ENCODE data around the gene RBM4B.
A peak's percentile ranks its signal among the peaks of the same experiment; 100 is the strongest.
"Not testable (repeated sequence)": the region's sequence is repeated elsewhere in the genome, so short reads cannot be mapped to it uniquely, and the experiment has no call there.

Gene RBM4B, protein sequence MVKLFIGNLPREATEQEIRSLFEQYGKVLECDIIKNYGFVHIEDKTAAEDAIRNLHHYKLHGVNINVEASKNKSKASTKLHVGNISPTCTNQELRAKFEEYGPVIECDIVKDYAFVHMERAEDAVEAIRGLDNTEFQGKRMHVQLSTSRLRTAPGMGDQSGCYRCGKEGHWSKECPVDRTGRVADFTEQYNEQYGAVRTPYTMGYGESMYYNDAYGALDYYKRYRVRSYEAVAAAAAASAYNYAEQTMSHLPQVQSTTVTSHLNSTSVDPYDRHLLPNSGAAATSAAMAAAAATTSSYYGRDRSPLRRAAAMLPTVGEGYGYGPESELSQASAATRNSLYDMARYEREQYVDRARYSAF

DNA sequence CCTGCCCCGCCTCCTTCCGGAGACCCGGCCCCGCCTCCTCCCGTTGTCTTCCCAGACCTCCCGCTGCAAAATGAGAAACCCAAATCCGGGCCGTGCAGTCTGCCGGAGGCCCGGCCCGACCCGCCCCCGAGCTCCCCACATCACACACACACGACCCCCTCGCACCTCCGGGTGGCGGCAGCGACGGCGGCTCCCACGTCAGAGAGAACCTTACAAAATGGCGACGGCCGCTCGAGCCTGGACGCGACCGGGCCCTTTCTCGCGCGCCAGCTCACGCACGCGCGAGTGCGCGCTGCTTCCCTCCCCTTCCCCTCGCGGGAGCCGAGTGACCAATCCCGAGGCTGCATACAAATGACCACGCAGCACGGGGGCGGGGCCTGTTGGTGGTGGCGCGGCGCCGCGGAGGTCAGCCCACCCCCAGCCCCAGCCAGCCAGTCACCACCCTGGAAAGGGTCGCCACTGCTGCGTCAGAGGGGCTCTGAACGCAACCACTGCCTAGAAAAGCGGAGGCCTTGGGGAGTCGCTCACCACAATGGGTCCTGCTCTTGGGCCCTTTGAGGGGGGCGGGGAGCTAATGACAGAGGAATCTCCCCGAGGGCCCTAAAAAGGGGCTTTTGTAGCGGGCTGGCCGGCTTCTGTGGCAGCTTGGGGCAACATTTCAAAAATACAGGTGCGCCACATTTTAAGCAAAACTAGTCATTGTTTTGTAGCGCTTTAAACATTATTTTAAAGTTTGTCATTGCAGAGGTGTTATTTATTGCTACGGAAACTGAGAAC lies at the start of gene RBM4B:
RBM4B (minus strand) TSS at position 289 of the 777 bp plus-strand sequence. CDS start 808 bp downstream, outside the sequence.
- peak; percentile 87 to 90 for DNase-seq

DNA sequence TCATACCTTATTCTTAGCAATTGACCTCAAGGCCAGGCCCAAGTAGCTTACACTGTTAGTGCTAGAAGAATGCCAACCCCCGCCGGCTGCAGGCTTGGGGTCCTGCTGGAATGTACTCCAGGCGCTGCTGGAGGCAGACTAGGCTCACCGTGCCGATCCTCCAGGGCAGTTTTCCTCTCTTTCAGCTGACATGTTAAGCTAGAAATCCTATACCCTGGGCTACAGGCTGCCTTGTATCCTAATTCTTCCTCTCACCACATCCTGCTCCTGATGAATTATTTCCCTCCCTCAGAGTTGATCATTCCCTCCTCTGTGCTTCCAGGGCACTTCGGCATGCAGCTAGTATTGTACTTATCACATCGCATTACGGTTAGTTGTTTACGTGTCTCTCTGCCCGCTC lies 48.0 kb upstream of the RBM4B start:
- no peak for DNase-seq

DNA sequence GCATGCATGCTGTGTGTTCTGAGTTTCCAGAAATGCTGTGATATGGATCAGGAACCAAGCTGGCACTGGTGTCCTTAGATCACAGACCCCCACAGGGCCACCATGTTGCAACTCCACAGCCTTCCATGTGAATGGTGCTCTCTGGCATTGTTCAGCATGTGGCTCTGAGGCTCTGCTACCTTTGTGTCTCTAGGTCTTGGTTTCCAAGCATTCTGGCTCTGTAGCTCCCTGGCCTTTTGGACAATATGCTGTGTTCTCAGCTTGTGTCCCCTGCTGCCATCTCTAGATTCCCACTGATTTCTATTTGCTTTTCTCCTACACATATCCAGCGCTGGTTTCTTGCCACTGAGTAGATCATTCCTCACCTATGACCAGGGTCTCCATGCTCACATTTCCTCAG lies 47.4 kb upstream of the RBM4B start:
- DNase-seq: no peak

DNA sequence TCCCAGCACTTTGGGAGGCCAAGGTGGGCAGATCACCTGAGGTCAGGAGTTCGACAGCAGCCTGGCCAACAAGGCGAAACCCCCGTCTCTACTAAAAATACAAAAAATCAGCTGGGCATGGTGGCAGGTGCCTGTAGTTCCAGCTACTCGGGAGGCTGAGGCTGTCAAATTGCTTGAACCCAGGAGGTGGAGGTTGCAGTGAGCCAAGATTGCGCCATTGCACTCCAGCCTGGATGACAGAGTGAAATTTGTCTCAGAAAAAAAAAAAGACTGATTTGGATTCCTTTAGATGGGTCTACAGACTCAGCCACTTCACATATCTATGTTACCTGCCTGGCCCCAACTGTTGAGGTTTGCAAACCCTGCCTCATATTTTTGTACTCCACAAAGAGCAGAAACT lies 46.5 kb upstream of the RBM4B start:
- DNase-seq: not testable (repeated sequence)

DNA sequence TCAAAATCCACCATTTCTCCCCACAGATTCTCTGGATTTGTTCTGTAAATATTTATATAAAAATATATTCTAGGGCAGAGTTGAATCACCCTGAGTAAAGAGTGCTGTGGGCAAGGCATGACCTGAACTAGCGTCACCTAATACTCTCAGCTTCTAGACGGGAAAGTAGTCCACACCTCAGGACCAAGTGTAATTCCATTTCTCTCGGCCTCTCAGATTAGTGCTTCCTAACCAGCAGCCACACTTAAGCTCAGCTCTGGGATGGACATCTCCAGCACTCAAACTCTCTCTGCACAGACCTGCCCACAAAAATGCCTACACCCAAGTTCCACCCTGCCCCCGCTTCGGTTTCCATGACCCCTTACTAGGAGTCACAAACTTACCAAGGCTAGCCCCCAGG lies 46.0 kb upstream of the RBM4B start:
- no peak for DNase-seq

DNA sequence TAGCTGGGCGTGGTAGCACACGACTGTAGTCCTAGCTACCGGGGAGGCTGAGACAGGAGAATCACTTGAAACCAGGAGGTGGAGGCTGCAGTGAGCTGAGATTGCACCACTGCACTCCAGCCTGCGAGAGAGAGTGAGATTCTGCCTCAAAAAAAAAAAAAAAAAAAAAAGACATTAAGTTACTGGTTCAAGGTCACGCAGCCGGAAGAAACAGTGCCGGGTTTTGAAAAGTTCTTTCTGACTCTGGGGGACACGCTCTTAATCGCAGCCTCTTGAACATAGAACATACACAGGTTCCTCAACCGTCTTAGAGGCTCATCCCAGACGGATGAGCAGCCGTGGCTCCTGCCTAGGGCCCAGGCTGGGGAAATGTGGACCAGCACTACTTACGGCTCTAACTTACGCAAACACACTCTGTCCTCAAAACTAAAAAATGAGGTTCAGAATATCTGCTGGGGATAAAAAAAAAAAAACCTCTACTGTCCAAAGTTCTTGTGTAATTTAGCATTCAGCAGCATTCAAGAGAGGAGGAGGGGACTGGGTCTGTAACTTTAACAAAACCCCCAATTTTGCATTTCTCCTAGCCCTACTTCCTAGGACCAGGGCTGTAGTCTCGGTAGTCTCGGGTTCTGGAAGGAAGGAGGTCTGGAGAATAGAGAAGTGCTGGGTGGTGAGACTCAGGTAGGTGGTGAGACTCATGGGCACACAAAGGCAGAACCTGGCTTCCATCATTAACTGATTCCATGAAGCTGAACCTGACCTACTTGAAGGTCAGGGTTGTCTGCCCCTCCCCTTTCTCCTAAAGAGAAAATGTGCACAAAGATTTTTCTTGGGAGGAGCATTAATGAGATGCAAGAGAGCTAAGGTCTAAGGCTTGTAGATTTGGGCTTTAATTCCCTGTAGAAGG lies 45.3 kb upstream of the RBM4B start:
- no peak for DNase-seq

DNA sequence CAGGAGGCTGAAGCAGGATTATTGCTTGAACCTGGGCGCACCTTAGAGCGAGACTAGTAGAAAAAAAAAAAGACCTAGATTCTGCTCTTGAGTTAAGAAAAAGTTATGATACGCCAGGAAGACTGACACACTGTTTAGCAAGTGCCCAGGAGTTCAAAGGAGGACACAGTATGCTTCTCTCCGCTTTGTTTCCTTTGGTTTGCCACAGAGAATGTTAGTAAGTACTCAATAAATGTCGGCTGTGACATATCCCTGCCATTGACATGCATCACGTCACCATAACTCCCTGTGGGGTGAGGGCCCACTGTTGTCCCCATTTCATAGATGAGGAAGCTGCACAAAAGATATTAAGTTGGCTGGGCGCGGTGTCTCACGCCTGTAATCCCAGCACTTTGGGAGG lies 44.3 kb upstream of the RBM4B start:
- DNase-seq: no peak

DNA sequence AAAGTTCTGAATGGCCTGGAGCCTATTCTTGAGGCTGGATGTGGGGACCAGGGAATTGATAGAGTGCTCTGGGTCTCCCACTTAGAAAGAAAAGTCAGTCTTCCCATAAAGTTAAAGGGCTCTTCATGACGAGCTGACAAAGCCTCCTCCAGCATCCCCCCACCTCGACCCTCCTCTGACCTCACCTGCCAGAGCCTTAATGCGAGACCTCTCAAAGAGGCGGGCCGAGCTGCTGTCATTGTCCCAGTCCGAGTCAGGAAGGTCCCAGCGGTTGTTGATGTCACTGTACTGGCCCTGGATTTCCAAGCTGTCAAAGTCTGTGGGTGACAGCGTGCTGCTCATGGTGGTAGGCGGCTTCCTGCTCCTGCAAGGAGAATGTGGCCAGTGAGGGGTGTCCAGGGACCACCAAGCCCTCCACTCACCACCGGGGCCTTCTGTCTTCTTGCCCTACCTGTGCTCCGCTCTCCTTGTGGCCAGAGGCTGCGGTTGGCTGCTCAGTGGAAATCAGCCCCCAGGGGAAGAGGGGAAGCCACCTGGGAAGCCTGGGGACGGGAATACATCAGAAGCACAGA lies 43.3 kb upstream of the RBM4B start:
- DNase-seq: no peak

DNA sequence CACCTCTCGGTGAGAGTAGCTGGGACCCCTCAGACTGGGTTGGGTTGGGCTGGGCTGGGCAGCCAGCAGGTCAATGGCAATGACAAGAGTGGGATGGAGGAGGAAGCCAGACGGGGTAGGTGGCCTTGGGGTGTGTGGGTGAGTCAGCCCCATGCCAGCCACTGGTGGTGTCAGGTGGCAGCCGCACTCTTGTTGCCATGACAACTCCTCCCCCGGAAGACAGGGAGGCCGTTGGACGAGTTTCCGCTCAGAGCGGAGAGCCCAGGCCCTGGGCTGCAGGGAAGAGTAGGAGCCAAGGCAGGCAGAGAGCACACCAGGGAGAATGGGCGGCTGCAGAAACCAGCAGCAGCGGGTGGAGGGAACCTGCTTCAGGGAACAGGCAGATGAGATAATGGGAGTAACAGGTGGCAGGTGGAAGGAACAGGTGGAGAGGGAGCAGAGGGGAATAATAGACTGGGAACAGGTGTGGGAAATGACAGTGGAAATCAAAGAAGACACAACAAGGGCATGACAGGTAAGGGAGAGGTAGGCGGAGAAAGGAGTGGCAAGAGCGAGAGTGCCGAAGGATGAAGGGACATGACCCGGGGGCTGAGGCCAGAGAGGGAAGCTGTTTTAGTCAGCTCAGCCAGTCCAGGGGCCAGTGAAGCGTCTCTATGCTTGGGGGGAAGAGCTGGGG lies 42.7 kb upstream of the RBM4B start:
- DNase-seq: no peak

DNA sequence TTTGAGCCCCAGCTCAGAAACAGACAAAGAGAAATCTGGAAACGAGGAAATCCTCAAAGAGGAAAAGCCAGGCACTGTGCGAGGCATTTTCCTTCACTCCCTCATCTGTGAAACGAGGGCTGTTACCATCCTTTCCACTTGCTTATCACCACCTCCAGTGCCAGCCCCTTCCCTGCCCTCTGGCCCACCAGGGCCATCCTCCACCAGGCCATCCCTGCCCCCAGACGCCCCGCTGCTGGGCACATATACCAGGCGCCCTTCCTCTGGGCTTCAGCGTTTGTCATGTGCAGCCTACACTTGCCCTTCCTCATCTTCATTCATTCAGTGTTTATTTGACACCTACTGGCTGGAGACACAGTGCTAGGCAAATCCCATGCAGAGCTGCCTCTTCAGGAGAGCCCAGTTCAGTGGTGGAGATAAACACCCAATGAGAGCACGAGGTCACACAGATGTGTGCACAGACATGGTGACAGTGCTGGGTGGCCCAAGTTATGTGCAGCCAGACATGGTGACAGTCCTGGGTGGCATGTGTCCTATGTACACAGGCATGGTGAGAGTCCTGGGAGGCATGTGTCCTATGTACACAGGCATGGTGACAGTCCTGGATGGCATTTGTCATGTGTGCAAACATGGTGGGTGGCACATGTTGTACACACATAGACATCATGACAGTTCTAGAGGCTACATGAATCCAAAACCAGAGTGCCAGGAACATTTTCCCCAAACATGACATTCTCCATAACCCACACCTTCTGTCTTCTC lies 41.6 kb upstream of the RBM4B start:
- DNase-seq: no peak

DNA sequence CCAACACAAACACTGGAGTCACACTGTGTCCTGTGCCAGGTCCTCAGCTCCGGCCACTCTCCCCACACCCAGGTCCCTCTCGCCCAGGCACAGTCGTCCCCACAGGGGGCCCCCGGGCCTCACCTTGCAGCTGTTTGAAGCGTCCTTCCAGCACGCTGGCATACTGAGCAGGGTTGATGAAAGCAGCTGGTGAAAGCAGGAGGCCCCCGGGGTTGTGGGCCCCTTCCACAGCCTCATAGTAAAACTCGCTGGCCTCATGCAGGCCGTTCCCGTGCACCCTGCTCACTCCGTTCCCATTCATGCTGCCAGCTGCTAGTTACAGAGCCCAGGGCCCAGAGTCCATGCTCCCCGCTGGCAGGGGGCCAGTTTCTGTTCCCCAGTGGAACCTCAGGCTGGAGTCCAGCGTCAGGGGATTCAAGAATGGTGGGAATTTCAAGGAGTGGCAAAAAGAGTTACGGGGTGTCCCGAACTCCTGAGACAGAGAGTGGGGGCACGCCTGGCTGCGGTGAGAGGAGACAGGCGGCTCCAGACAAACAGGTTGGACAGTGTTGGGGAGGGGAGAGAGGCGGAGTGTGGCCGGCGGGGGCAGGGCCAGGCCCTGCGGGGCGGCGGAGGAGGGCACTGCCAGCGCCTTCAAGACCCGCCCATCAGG lies 40.8 kb upstream of the RBM4B start:
- DNase-seq: no peak

DNA sequence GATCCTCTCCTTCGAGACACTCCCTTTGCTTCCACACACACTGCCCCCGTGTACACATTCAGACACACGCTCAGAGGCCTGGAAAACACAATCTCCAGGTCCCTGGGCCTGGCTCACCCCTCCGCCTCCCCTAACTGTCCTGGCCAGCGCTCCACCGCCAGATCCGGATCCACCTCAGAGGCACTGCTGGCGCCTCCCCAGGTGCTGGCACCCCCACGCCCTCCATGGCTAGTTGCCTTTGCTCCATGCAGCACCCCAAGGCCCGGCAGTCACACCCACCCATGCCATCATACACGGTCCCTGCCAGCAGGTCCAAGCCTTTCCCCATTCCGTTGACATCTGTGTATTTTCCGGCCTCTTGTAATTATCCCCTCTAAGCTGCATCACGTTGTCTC lies 40.2 kb upstream of the RBM4B start:
- no peak for DNase-seq

DNA sequence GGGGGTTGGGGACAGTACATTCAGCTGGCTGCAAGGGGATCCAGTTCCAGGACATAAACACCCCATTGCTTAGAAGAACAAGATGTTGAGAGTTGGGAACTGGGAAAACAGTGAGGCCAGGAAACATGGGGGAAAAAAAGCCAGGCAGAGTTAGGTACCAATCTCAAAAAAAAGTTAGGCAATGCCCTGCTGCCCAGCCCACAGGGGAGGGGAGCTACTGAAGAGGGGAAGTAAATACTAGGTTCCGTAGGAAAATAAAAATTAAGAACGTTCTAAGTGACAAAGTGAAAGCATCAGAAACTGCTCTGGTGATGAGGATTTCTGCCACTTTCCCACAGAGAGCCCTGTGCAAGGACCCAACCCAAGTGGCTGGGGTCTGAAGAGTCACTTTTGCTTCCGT lies 39.3 kb upstream of the RBM4B start:
- no peak for DNase-seq

DNA sequence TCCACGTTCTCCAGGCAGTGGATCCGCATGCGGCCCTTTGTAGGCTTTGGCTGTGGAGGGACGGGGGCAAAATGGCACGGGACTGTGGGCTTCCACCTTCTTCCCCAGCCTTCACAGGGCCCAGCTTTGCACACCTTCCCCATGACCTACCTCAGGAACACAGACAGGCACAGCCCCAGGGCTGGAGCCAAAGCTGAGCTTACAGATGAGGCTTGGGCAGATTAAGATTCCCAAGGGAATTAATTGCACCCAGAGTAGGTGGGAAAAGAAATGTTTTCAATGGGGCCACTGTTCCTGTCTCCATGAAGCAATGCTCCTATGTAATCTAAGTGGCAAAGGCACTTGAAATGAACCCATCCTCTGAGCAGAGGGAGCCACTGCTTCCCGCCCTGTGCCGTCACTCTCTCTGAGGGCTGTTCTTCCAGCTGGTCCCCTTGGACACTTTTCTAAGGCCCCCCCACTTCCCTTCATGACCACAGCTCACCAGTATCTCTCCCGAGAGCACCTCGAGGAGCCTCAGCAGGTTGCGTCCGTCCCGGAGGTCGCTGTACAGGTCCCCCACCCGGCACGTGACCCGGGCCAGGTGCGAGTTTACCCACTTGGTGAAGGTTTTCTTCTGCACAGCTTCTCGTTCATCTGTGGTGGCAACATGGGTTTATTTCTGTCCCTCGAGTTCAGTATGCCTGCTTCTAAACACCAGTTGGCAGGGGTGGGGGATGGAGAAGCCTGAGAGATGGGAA lies 37.8 kb upstream of the RBM4B start:
- DNase-seq: no peak

DNA sequence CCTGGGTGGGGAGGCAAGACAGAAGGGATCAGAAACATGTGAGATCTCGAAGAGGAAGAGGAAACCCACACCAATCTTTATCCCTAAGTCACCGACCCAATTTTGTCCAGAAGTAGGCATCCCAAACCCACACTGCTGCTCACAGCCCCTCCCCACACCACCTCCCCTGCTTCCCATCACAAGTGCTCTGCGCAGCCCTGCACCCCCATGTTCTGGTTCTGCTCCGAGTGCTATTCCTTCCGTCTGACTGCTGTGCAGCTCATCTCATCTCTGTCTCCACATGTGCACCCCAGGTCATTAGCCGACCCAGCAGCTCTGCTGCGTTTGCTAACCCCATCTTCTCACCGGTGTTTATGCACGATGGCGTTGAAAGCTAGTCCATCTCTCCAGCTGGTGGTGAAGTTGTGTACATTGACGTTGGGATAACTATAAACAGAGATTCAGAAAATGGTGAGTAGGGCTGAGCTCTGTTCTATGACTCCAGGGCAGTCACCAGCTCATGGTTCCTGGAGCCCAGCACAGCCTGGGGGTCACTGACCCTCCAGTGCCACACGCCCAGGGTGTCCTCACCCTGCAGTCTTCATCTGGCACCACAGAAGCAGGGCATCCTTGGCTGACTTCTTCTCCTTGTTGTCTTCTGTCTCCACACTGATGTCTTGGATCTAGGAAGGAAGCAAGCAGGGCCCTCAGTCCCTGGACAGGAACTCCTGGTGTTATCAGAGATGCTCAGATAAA lies 36.2 kb upstream of the RBM4B start:
- no peak for DNase-seq

DNA sequence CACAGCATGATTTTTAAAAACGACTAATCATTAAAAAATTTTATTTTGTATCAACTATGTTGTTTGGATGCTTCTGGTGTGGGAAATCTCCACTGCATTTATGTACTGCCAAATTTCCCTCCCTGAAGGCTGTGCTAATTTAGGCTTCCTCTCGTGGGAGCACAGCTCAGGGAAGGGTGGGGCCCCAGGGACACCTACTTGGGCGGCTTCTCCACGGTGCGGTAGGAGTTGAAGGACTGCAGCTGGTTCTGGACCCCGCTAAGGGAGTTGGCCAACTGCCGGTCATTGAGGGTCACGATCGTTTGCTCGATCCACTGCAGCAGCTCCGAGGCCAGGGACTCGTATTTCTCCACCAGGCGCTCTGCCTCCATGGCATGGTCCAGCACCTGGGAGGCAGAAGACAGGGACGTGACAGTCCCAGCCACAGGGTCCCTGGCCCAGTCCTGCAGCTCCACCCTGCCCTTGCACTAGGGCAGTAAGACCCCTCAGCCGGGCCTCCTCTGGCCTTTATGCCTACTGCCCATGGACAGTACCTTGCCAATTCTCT lies 32.8 kb upstream of the RBM4B start:
- no peak for DNase-seq

DNA sequence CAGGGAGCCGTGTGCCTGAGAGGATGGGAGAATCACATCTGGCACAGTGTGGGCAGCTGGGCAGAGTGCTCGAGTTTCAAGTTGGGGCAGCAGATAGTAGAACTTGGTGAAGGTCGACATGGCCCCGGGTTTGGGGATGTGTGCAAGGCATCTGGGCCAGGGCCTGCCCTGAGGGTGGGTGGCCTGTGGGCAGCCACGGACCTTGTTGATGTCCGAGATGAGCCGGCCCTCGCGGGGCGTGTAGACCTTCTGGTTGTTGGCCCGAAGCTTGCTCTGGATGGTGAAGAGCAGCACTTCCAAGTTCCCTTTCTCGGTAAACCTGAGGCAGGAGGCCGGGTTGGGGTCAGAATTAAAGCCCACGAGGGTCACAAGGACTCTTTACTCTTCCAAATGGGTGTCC lies 31.0 kb upstream of the RBM4B start:
- DNase-seq: no peak

DNA sequence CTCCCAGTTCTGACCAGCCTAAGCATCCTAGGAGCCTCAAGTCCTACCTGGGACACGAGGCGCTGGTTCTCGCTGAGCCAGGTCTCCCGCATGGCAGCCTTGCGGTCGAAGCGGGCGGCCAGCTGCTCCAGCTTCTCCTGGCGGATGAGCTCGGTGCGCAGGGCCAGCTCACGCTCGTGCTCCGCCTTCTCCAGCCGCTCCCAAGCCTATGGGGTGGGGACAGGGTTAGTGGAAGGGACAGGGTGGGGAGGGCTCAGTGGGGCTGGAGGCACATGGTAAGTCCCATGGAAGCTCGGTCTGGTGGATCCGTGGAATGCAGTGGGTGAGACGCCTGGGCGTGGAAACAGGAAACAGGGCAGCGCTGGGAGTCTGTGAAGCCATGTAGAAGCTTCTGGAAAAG lies 30.4 kb upstream of the RBM4B start:
- DNase-seq: no peak

DNA sequence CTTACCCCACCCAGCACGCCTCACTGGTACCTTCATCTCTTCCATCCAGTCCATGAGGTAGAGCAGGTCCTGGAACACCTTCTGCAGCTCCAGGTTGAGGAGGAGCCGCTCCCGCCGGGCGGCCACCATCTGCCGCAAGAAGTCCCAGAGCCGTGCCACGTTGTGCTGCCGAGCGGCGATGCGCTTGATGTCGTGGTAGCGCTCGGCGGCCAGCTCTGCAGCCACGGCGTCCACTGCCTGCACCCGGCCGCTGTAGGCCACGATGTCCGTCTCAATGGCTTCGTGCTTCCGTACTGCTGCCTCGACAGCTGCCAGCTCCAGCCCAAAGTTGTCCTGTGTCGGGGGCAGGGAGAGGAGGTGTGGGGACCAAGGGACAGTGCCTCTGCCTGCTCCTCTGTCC lies 29.8 kb upstream of the RBM4B start:
- DNase-seq: no peak
